Tibial artery (tissue), 4 donors: ENCODE measurements around the gene SLC41A3.

Experiments used
- DNase-seq, 2 donors: peaks; one replicate each; pipeline ENCODE4 v3.0.0-alpha.2; 2019
- H3K27ac ChIP-seq, 2 donors: fragments of 200-600 bp; sonication (generic) in 1 of 2; 1 replicate in 1 of 2; 2 replicates in 1 of 2; pipeline ENCODE4 v1.5.1; 2018 to 2019; ENCODE audit warnings: mild to moderate bottlenecking in 1 of 2
- H3K27me3 ChIP-seq, 2 donors: fragments of 200-600 bp; sonication (generic) in 1 of 2; one replicate each; pipeline versions ENCODE4 v1.5.1 to v1.6.0; 2016 to 2019
- H3K36me3 ChIP-seq, 3 donors: fragments of 200-600 bp; sonication (generic) in 2 of 3; one replicate each; pipeline ENCODE4 v1.5.1; 2016 to 2019; ENCODE audit warnings: mild to moderate bottlenecking in 2 of 3
- H3K4me1 ChIP-seq, 4 donors: fragments of 200-600 bp; sonication (generic) in 2 of 4; 1 replicate in 3 of 4; 2 replicates in 1 of 4; pipeline ENCODE4 v1.5.1; 2016 to 2019
- H3K4me3 ChIP-seq, 2 donors: fragments of 200-600 bp; sonication (generic) in 1 of 2; 1 replicate in 1 of 2; 2 replicates in 1 of 2; pipeline ENCODE4 v1.5.1; 2018 to 2019; ENCODE audit warnings: mild to moderate bottlenecking in 2 of 2
- H3K9me3 ChIP-seq, 3 donors: fragments of 200-600 bp; sonication (generic) in 1 of 3; one replicate each; pipeline ENCODE4 v1.5.1; 2016 to 2019
- intact Hi-C: fragments of 100-400 bp; cut with DNase I; formaldehyde crosslinking; loops from one replicate; pipeline ENCODE4 v1.15.0; 2023; ENCODE audit warnings: low total_unique reads
- TF ChIP-seq, protein P1 (sequence below), 2 experiments: fragments of 200-600 bp in 1 of 2; fragments of 450-650 bp in 1 of 2; IDR thresholded peaks; one replicate each; pipeline ENCODE4 v1.5.1; 2017 to 2019; ENCODE audit warnings: antibody characterized with exemption in 2 of 2, mild to moderate bottlenecking in 1 of 2, moderate library complexity in 1 of 2

Gene SLC41A3

DNA sequence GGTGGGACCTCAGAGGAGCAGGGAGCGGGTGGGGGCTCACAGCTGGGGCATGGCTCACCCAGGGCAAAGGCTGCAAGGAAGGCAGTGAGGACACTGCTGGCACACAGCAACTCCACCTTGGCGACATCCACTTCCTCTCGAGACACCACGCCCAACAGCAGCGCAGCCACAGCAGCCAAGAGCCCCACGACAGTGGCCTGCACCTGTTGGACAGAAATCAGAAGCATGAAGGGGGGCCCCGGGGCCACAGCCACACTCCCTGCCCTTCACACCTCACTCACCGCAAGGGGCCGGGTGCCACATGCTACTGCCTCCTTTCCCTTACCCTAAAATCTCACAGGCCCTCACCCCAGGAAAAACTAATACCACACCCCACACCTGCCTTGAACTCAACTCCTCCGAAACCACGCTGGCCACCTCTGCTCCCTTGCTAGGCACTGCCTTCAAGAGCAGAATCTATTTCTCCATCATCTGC is 57.6 kb downstream of the SLC41A3 start:
- no peak for DNase-seq

DNA sequence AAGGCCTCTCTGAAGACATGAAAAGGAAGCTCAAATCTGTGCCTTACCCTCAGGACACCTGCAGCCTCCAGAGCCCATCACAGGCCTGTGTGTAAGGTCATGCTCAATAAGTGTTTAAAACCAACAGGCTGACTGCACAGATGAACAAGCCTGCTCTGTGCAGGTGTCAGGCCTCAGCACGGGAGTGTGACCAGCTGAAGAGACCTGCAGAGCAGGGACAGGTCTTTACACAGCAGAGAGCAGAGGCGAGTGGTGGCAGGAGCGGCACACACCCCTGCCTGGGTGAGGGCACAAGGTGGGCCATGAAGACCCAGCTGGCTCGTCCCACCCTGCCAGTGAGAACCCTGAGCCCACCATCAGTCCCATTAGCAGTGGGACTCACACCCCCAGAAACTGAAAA is 58.1 kb downstream of the SLC41A3 start:
- H3K9me3 ChIP-seq: peaks cover 0 to 7% (median 7%) of the 10 kb centered on the region in 3 donors
- intact Hi-C loops: no loop called here
- no peaks in the 10 kb centered on the region for H3K27me3 ChIP-seq
- TF ChIP-seq, protein P1, sequence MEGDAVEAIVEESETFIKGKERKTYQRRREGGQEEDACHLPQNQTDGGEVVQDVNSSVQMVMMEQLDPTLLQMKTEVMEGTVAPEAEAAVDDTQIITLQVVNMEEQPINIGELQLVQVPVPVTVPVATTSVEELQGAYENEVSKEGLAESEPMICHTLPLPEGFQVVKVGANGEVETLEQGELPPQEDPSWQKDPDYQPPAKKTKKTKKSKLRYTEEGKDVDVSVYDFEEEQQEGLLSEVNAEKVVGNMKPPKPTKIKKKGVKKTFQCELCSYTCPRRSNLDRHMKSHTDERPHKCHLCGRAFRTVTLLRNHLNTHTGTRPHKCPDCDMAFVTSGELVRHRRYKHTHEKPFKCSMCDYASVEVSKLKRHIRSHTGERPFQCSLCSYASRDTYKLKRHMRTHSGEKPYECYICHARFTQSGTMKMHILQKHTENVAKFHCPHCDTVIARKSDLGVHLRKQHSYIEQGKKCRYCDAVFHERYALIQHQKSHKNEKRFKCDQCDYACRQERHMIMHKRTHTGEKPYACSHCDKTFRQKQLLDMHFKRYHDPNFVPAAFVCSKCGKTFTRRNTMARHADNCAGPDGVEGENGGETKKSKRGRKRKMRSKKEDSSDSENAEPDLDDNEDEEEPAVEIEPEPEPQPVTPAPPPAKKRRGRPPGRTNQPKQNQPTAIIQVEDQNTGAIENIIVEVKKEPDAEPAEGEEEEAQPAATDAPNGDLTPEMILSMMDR (IDR thresholded peaks at IDR 0.05): no peak
- H3K4me3 ChIP-seq: no peak overlapping the region
- H3K27ac ChIP-seq: no peak overlapping the region
- DNase-seq: no peak
- peaks cover 39 to 86% (median 74%) of the 10 kb centered on the region in 3 donors for H3K36me3 ChIP-seq
- H3K4me1 ChIP-seq: no peaks in the 10 kb centered on the region

More for the DNA sequence above, 57.6 kb downstream of the SLC41A3 start:
- Histone ChIP-seq H3K4me1 (no peaks in the 10 kb centered on the region), H3K27me3 (no peaks in the 10 kb centered on the region), H3K27ac (no peak overlapping the region), H3K9me3 (peaks cover 0 to 7% (median 7%) of the 10 kb centered on the region in 3 donors), H3K36me3 (peaks cover 39 to 85% (median 74%) of the 10 kb centered on the region in 3 donors), H3K4me3 (no peak overlapping the region)
- TF ChIP-seq, protein P1 (IDR thresholded peaks at IDR 0.05): no peak
- intact Hi-C loops: no loop called here

- H3K27ac ChIP-seq: no peak overlapping the region
- no peaks in the 10 kb centered on the region for H3K27me3 ChIP-seq
- peaks cover 0 to 7% (median 7%) of the 10 kb centered on the region in 3 donors for H3K9me3 ChIP-seq
- peaks cover 39 to 86% (median 74%) of the 10 kb centered on the region in 3 donors for H3K36me3 ChIP-seq
- intact Hi-C loops: no loop called here
- no peak overlapping the region for H3K4me3 ChIP-seq
- no peaks in the 10 kb centered on the region for H3K4me1 ChIP-seq
- TF ChIP-seq, protein P1 (IDR thresholded peaks at IDR 0.05): no peak
- DNase-seq: no peak
Observed at GRCh38 chr3:126025116-126025729, 58.7 kb downstream of the SLC41A3 start.

GRCh38 chr3:126024049-126024854 is 59.7 kb downstream of the SLC41A3 start:
- no peak for DNase-seq
- Histone ChIP-seq H3K9me3 (peaks cover 0 to 7% (median 7%) of the 10 kb centered on the region in 3 donors), H3K27ac (no peak overlapping the region), H3K4me3 (no peak overlapping the region), H3K4me1 (no peaks in the 10 kb centered on the region), H3K36me3 (peaks cover 35 to 92% (median 73%) of the 10 kb centered on the region in 3 donors), H3K27me3 (no peaks in the 10 kb centered on the region)
- intact Hi-C loops: no loop called here
- TF ChIP-seq, protein P1 (IDR thresholded peaks at IDR 0.05): no peak

DNA sequence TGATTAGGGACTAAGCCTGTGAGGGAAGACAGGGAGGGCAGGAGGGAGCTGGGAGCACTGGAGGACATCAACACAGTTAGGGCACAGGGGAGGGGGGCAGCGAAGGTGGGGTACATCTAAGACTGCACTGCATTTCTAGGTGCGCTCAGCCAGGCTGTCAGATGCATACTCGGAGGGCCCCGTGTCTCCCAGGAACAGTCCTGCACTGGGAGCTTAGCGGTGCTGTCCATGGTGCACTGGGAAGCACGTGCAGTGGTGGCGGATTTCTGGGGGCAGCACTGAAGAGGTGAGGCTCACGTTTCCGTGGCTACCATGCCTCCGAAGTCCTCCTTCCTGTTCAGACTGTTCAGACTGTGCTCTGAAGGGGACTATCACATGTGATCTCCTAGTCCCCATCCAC is 60.5 kb downstream of the SLC41A3 start:
- Histone ChIP-seq H3K27me3 (no peaks in the 10 kb centered on the region), H3K36me3 (peaks cover 27 to 88% (median 64%) of the 10 kb centered on the region in 3 donors), H3K4me1 (no peaks in the 10 kb centered on the region), H3K27ac (no peak overlapping the region), H3K9me3 (peaks cover 0 to 5% (median 4%) of the 10 kb centered on the region in 3 donors), H3K4me3 (no peak overlapping the region)
- no peak for DNase-seq
- TF ChIP-seq, protein P1 (IDR thresholded peaks at IDR 0.05): no peak
- intact Hi-C loops: no loop called here
